Measurements from ENCODE around the gene RNF217.
"Not testable (repeated sequence)": the region's sequence is repeated elsewhere in the genome, so short reads cannot be mapped to it uniquely, and the experiment has no call there.

Gene RNF217

GRCh38 chr6:124965424-124965850 lies 3.2 kb downstream of the RNF217 start:
- H3K27me3 ChIP-seq (ENCODE audit: control insufficient read depth in 1 of 2, insufficient read depth in 1 of 2, low read length in 2 of 2); H2BK5ac ChIP-seq (ENCODE audit: low read depth, low read length, poor library complexity, severe bottlenecking); H2AFZ ChIP-seq (ENCODE audit: low read depth, low read length); H3K36me3 ChIP-seq (ENCODE audit: control insufficient read depth in 1 of 2, insufficient read depth in 2 of 2, low read depth in 1 of 2, low read length in 2 of 2); DNase-seq; H2AK5ac ChIP-seq (ENCODE audit: low read length, severe bottlenecking); H4K8ac ChIP-seq (ENCODE audit: low read length); H3K9me3 ChIP-seq (ENCODE audit: control insufficient read depth, low read length); H2BK120ac ChIP-seq (ENCODE audit: low read depth, low read length); H4K91ac ChIP-seq (ENCODE audit: low read length); H3K4me3 ChIP-seq (ENCODE audit: insufficient read depth in 1 of 2, low read depth in 1 of 2, low read length in 2 of 2); H2BK15ac ChIP-seq (ENCODE audit: low read depth, poor library complexity, severe bottlenecking); H3K23ac ChIP-seq (ENCODE audit: low read length in 2 of 2); H3K4me1 ChIP-seq (ENCODE audit: control insufficient read depth, insufficient read depth, low read depth, low read length); H3K14ac ChIP-seq (ENCODE audit: low read length in 2 of 2); H3K4ac ChIP-seq (ENCODE audit: low read depth in 1 of 2, low read length in 2 of 2); H3K18ac ChIP-seq (ENCODE audit: low read depth in 1 of 2, low read length in 2 of 2); H3K9ac ChIP-seq (ENCODE audit: low read length); H2BK12ac ChIP-seq (ENCODE audit: low read length in 2 of 2); H3K79me1 ChIP-seq (replicated peaks; ENCODE audit: low read length, poor library complexity, severe bottlenecking): not testable (repeated sequence)
- Histone ChIP-seq H3K4me2 (ENCODE audit: low read length, poor library complexity, severe bottlenecking) (peak overlapping the region; percentile 59), H3K27ac (ENCODE audit: low read length, poor library complexity, severe bottlenecking) (peak overlapping the region; percentile 19)
- WGBS: 59% methylated on average over 3 of the region's 3 CpGs

- Histone ChIP-seq H3K27ac (ENCODE audit: low read length, poor library complexity, severe bottlenecking) (no peak overlapping the region), H4K91ac (ENCODE audit: low read length) (no peak overlapping the region), H3K14ac (ENCODE audit: low read length in 2 of 2) (no peak overlapping the region), H3K9me3 (ENCODE audit: control insufficient read depth, low read length) (no peaks in the 10 kb centered on the region), H2BK12ac (ENCODE audit: low read length in 2 of 2) (no peak overlapping the region), H3K79me1 (replicated peaks; ENCODE audit: low read length, poor library complexity, severe bottlenecking) (no peaks in the 10 kb centered on the region), H2BK15ac (ENCODE audit: low read depth, poor library complexity, severe bottlenecking) (no peak overlapping the region), H2BK120ac (ENCODE audit: low read depth, low read length) (no peak overlapping the region), H3K4me3 (ENCODE audit: insufficient read depth in 1 of 2, low read depth in 1 of 2, low read length in 2 of 2) (no peak overlapping the region), H4K8ac (ENCODE audit: low read length) (no peak overlapping the region), H3K23ac (ENCODE audit: low read length in 2 of 2) (no peak overlapping the region), H2BK5ac (ENCODE audit: low read depth, low read length, poor library complexity, severe bottlenecking) (no peak overlapping the region), H3K9ac (ENCODE audit: low read length) (no peak overlapping the region), H2AFZ (ENCODE audit: low read depth, low read length) (no peak overlapping the region), H2AK5ac (ENCODE audit: low read length, severe bottlenecking) (no peak overlapping the region), H3K4me1 (ENCODE audit: control insufficient read depth, insufficient read depth, low read depth, low read length) (peaks cover 4% of the 10 kb centered on the region), H3K27me3 (ENCODE audit: control insufficient read depth in 1 of 2, insufficient read depth in 1 of 2, low read length in 2 of 2) (no peaks in the 10 kb centered on the region), H3K18ac (ENCODE audit: low read depth in 1 of 2, low read length in 2 of 2) (no peak overlapping the region), H3K4me2 (ENCODE audit: low read length, poor library complexity, severe bottlenecking) (no peak overlapping the region), H3K4ac (ENCODE audit: low read depth in 1 of 2, low read length in 2 of 2) (no peak overlapping the region), H3K36me3 (ENCODE audit: control insufficient read depth in 1 of 2, insufficient read depth in 2 of 2, low read depth in 1 of 2, low read length in 2 of 2) (peaks cover 7 to 14% of the 10 kb centered on the region in 2 experiments)
- WGBS: 100% methylated on average over 1 of the region's 1 CpG
- DNase-seq: no peak
Observed at GRCh38 chr6:124967444-124967843, 5.2 kb downstream of the RNF217 start.

- Histone ChIP-seq H3K18ac (ENCODE audit: low read depth in 1 of 2, low read length in 2 of 2) (no peak overlapping the region), H3K9ac (ENCODE audit: low read length) (no peak overlapping the region), H3K36me3 (ENCODE audit: control insufficient read depth in 1 of 2, insufficient read depth in 2 of 2, low read depth in 1 of 2, low read length in 2 of 2) (peaks cover 7 to 23% of the 10 kb centered on the region in 2 experiments), H2BK15ac (ENCODE audit: low read depth, poor library complexity, severe bottlenecking) (no peak overlapping the region), H3K27ac (ENCODE audit: low read length, poor library complexity, severe bottlenecking) (no peak overlapping the region), H3K27me3 (ENCODE audit: control insufficient read depth in 1 of 2, insufficient read depth in 1 of 2, low read length in 2 of 2) (no peaks in the 10 kb centered on the region), H2BK120ac (ENCODE audit: low read depth, low read length) (no peak overlapping the region), H3K4me3 (ENCODE audit: insufficient read depth in 1 of 2, low read depth in 1 of 2, low read length in 2 of 2) (no peak overlapping the region), H3K23ac (ENCODE audit: low read length in 2 of 2) (no peak overlapping the region), H3K14ac (ENCODE audit: low read length in 2 of 2) (no peak overlapping the region), H2BK5ac (ENCODE audit: low read depth, low read length, poor library complexity, severe bottlenecking) (no peak overlapping the region), H2AFZ (ENCODE audit: low read depth, low read length) (no peak overlapping the region), H4K8ac (ENCODE audit: low read length) (no peak overlapping the region), H3K79me1 (replicated peaks; ENCODE audit: low read length, poor library complexity, severe bottlenecking) (no peaks in the 10 kb centered on the region), H2AK5ac (ENCODE audit: low read length, severe bottlenecking) (no peak overlapping the region), H2BK12ac (ENCODE audit: low read length in 2 of 2) (no peak overlapping the region), H3K4ac (ENCODE audit: low read depth in 1 of 2, low read length in 2 of 2) (no peak overlapping the region), H3K4me2 (ENCODE audit: low read length, poor library complexity, severe bottlenecking) (no peak overlapping the region), H4K91ac (ENCODE audit: low read length) (no peak overlapping the region), H3K4me1 (ENCODE audit: control insufficient read depth, insufficient read depth, low read depth, low read length) (peaks cover 4% of the 10 kb centered on the region), H3K9me3 (ENCODE audit: control insufficient read depth, low read length) (no peaks in the 10 kb centered on the region)
- peak; percentile 33 for DNase-seq
- 24% methylated on average over 1 of the region's 1 CpG for WGBS
Observed at GRCh38 chr6:124968401-124968800, 6.2 kb downstream of the RNF217 start.

GRCh38 chr6:124970243-124970642 lies 8.0 kb downstream of the RNF217 start:
- H4K8ac ChIP-seq (ENCODE audit: low read length): no peak overlapping the region
- peak overlapping the region; percentile 71 for H3K9ac ChIP-seq (ENCODE audit: low read length)
- H3K23ac ChIP-seq (ENCODE audit: low read length in 2 of 2): no peak overlapping the region
- peaks cover 4% of the 10 kb centered on the region for H3K4me1 ChIP-seq (ENCODE audit: control insufficient read depth, insufficient read depth, low read depth, low read length)
- H3K14ac ChIP-seq (ENCODE audit: low read length in 2 of 2): no peak overlapping the region
- no peak overlapping the region for H2BK12ac ChIP-seq (ENCODE audit: low read length in 2 of 2)
- peaks cover 11 to 28% of the 10 kb centered on the region in 2 experiments for H3K36me3 ChIP-seq (ENCODE audit: control insufficient read depth in 1 of 2, insufficient read depth in 2 of 2, low read depth in 1 of 2, low read length in 2 of 2)
- H3K79me1 ChIP-seq (replicated peaks; ENCODE audit: low read length, poor library complexity, severe bottlenecking): peaks cover 3% of the 10 kb centered on the region
- H3K9me3 ChIP-seq (ENCODE audit: control insufficient read depth, low read length): no peaks in the 10 kb centered on the region
- 97% methylated on average over 5 of the region's 5 CpGs for WGBS
- no peak overlapping the region for H3K27ac ChIP-seq (ENCODE audit: low read length, poor library complexity, severe bottlenecking)
- no peak overlapping the region for H2AFZ ChIP-seq (ENCODE audit: low read depth, low read length)
- no peak overlapping the region for H3K18ac ChIP-seq (ENCODE audit: low read depth in 1 of 2, low read length in 2 of 2)
- DNase-seq: no peak
- H2BK15ac ChIP-seq (ENCODE audit: low read depth, poor library complexity, severe bottlenecking): no peak overlapping the region
- no peak overlapping the region for H2BK120ac ChIP-seq (ENCODE audit: low read depth, low read length)
- no peak overlapping the region for H3K4me3 ChIP-seq (ENCODE audit: insufficient read depth in 1 of 2, low read depth in 1 of 2, low read length in 2 of 2)
- no peak overlapping the region for H2BK5ac ChIP-seq (ENCODE audit: low read depth, low read length, poor library complexity, severe bottlenecking)
- H3K4me2 ChIP-seq (ENCODE audit: low read length, poor library complexity, severe bottlenecking): no peak overlapping the region
- H3K27me3 ChIP-seq (ENCODE audit: control insufficient read depth in 1 of 2, insufficient read depth in 1 of 2, low read length in 2 of 2): no peaks in the 10 kb centered on the region
- H4K91ac ChIP-seq (ENCODE audit: low read length): no peak overlapping the region
- H2AK5ac ChIP-seq (ENCODE audit: low read length, severe bottlenecking): no peak overlapping the region
- H3K4ac ChIP-seq (ENCODE audit: low read depth in 1 of 2, low read length in 2 of 2): no peak overlapping the region
